Measurements from ENCODE around the gene OR2T33.
"Not testable (repeated sequence)": the region's sequence is repeated elsewhere in the genome, so short reads cannot be mapped to it uniquely, and the experiment has no call there.

Gene OR2T33

DNA sequence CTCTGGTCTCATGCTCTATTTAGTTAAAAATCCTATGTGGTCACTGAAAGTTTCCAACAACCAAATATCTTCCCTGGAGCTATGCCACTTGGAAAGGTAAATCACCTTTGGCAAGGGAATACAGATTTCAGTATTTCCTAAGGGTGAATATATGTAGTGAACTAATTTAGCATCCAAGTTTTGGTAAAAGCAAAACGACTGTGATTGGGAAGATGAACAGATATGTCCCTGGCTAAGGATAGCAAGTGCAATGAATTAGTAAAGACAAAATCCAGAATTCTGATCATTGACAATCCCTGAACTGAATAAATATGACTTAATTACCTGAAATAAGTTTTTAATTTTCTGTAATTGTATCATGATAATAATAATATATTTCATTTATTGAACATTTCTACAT is at the start of gene OR2T33:
OR2T33 (minus strand) TSS at position 101 of the 400 bp plus-strand sequence. CDS start 4,162 bp downstream, outside the sequence.
- Mint-ChIP-seq H3K36me3 (no peaks in the 10 kb centered on the region), H3K27me3 (no peaks in the 10 kb centered on the region), H3K9me3 (ENCODE audit: low read depth) (no peaks in the 10 kb centered on the region), H3K4me1 (ENCODE audit: low read depth) (no peaks in the 10 kb centered on the region), H3K27ac (no peak within 1 kb of the TSS), H3K4me3 (no peak within 1 kb of the TSS)

DNA sequence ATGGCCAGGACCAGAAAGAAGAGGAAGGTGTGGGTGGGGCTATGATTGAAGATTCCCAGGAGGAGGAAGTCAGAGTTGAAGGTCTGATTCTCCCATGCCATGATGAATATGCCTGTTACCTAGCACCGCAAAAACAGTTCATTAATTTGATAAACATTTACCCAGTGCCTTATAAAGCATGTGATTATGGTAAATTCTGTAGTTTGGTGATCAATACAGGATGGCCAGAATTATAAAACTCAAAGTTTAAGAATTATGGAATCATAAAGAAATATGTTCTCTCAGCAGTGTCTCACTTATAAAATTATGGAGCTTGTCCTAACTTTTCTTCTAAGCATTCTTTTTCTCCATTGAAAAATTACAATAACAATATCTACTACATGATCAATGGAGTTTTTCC is 46.7 kb upstream of the OR2T33 start, which contains the start of gene OR2M7:
OR2M7 (minus strand) TSS at position 101 of the 400 bp plus-strand sequence; CDS start at position 101, 0 bp downstream.
- no peaks in the 10 kb centered on the region for H3K36me3 Mint-ChIP-seq
- H3K4me1 Mint-ChIP-seq (ENCODE audit: low read depth) = no peaks in the 10 kb centered on the region
- H3K4me3 Mint-ChIP-seq = no peak within 1 kb of the TSS
- peaks cover 13% of the 10 kb centered on the region for H3K27me3 Mint-ChIP-seq
- H3K27ac Mint-ChIP-seq = no peak within 1 kb of the TSS
- peaks cover 6% of the 10 kb centered on the region for H3K9me3 Mint-ChIP-seq (ENCODE audit: low read depth)

GRCh38 chr1:248316796-248317195 is 39.0 kb upstream of the OR2T33 start:
- Mint-ChIP-seq H3K27me3 (peaks cover 29% of the 10 kb centered on the region), H3K27ac (no peak overlapping the region), H3K4me1 (ENCODE audit: low read depth) (no peaks in the 10 kb centered on the region), H3K4me3 (no peak overlapping the region), H3K36me3 (peaks cover 8% of the 10 kb centered on the region), H3K9me3 (ENCODE audit: low read depth) (peaks cover 15% of the 10 kb centered on the region)

- H3K27me3 Mint-ChIP-seq; H3K27ac Mint-ChIP-seq; H3K4me1 Mint-ChIP-seq (ENCODE audit: low read depth); H3K9me3 Mint-ChIP-seq (ENCODE audit: low read depth); H3K36me3 Mint-ChIP-seq; H3K4me3 Mint-ChIP-seq: not testable (repeated sequence)
These were observed 29.0 kb upstream of the OR2T33 start for GRCh38 chr1:248306740-248307139.

- peaks cover 6% of the 10 kb centered on the region for H3K27me3 Mint-ChIP-seq
These were observed 28.3 kb upstream of the OR2T33 start for GRCh38 chr1:248306103-248306502.

GRCh38 chr1:248305672-248306071 is 27.9 kb upstream of the OR2T33 start:
- H3K4me3 Mint-ChIP-seq; H3K9me3 Mint-ChIP-seq (ENCODE audit: low read depth); H3K27ac Mint-ChIP-seq; H3K27me3 Mint-ChIP-seq; H3K4me1 Mint-ChIP-seq (ENCODE audit: low read depth); H3K36me3 Mint-ChIP-seq: not testable (repeated sequence)

More at GRCh38 chr1:248306103-248306502, 28.3 kb upstream of the OR2T33 start:
- no peak overlapping the region for H3K4me3 Mint-ChIP-seq
- H3K27ac Mint-ChIP-seq = no peak overlapping the region
- H3K4me1 Mint-ChIP-seq (ENCODE audit: low read depth) = no peaks in the 10 kb centered on the region
- no peaks in the 10 kb centered on the region for H3K36me3 Mint-ChIP-seq
- H3K9me3 Mint-ChIP-seq (ENCODE audit: low read depth) = no peaks in the 10 kb centered on the region

- H3K9me3 Mint-ChIP-seq (ENCODE audit: low read depth) = no peaks in the 10 kb centered on the region
- no peak within 1 kb of the TSS for H3K27ac Mint-ChIP-seq
- H3K4me1 Mint-ChIP-seq (ENCODE audit: low read depth) = no peaks in the 10 kb centered on the region
- no peaks in the 10 kb centered on the region for H3K36me3 Mint-ChIP-seq
- no peak within 1 kb of the TSS for H3K4me3 Mint-ChIP-seq
- H3K27me3 Mint-ChIP-seq = peaks cover 3% of the 10 kb centered on the region
These were observed 25.5 kb upstream of the OR2T33 start, which contains the start of gene OR2T12 for GRCh38 chr1:248303324-248303723. Gene OR2T12, minus strand, starts transcription at chr1:248303424. Its CDS starts 7,846 bp downstream, at chr1:248295578.

DNA sequence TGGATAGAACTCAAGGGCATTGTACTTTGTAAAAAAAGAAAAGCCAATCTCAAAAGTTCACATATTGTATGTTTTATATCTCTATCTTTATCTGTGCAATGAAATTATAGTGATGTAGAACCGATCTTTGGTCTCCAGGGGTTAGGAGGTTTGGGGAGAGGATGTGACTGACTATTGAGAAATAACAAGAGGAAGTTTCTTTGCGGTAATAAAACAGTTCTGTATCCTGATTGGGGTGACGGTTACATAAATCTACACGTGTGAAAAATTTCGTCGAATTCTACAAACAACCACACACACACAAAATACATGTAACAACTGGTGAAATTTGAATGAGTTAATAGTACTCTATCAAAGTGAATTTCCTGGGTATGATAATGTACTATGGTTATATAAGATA is 10.6 kb upstream of the OR2T33 start:
- Mint-ChIP-seq H3K4me1 (ENCODE audit: low read depth) (no peaks in the 10 kb centered on the region), H3K36me3 (no peaks in the 10 kb centered on the region), H3K4me3 (no peak overlapping the region), H3K9me3 (ENCODE audit: low read depth) (no peaks in the 10 kb centered on the region), H3K27me3 (peaks cover 8% of the 10 kb centered on the region), H3K27ac (no peak overlapping the region)

DNA sequence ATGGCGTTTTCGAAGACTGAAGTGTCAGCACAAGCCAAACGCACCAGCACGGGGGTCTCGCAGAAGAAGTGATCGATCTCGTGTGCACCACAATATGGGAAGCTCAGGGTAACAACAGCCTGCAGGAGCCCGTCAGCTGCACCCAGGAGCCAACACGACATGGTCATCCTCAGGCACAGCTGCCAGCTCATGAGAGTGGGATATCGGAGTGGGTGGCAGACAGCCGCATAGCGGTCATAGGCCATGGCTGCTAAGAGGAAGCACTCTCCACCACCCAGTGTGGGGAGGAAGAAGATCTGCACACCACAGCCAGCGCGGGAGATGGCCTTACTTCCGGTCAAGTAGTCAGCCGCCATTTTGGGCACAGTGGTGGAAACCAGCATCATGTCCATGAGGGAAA is 4.6 kb downstream of the OR2T33 start:
- not testable (repeated sequence) for H3K27ac Mint-ChIP-seq; H3K9me3 Mint-ChIP-seq (ENCODE audit: low read depth); H3K4me3 Mint-ChIP-seq; H3K36me3 Mint-ChIP-seq; H3K4me1 Mint-ChIP-seq (ENCODE audit: low read depth); H3K27me3 Mint-ChIP-seq

GRCh38 chr1:248268178-248268577 is 9.6 kb downstream of the OR2T33 start:
- Mint-ChIP-seq H3K27me3 (peaks cover 2% of the 10 kb centered on the region), H3K4me1 (ENCODE audit: low read depth) (no peaks in the 10 kb centered on the region), H3K27ac (no peak overlapping the region), H3K9me3 (ENCODE audit: low read depth) (peaks cover 4% of the 10 kb centered on the region), H3K36me3 (no peaks in the 10 kb centered on the region), H3K4me3 (no peak overlapping the region)

GRCh38 chr1:248259309-248259708 is 18.5 kb downstream of the OR2T33 start:
- H3K4me1 Mint-ChIP-seq (ENCODE audit: low read depth); H3K27me3 Mint-ChIP-seq; H3K4me3 Mint-ChIP-seq; H3K27ac Mint-ChIP-seq; H3K36me3 Mint-ChIP-seq: not testable (repeated sequence)
- peaks cover 14% of the 10 kb centered on the region for H3K9me3 Mint-ChIP-seq (ENCODE audit: low read depth)

GRCh38 chr1:248243204-248243603 is 34.6 kb downstream of the OR2T33 start:
- Mint-ChIP-seq H3K27me3 (peaks cover 16% of the 10 kb centered on the region), H3K4me3 (no peak overlapping the region), H3K9me3 (ENCODE audit: low read depth) (no peaks in the 10 kb centered on the region), H3K4me1 (ENCODE audit: low read depth) (peaks cover 2% of the 10 kb centered on the region), H3K27ac (no peak overlapping the region), H3K36me3 (no peaks in the 10 kb centered on the region)

DNA sequence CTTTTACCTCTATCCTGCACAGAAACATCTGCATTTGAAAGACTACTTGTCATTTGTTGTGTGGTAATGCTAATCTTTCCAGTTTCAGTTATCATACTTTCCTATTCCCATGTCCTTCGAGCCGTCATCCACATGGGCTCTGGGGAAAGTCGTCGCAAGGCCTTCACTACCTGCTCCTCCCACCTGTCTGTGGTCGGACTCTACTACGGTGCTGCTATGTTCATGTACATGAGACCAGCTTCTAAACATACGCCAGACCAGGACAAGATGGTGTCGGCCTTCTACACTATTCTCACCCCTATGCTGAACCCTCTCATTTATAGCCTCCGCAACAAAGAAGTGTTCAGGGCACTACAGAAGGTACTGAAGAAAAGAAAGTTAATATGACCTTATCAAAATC is 38.3 kb downstream of the OR2T33 start:
- Mint-ChIP-seq H3K27me3 (peaks cover 10% of the 10 kb centered on the region), H3K27ac (no peak overlapping the region), H3K4me3 (no peak overlapping the region), H3K9me3 (ENCODE audit: low read depth) (no peaks in the 10 kb centered on the region), H3K36me3 (no peaks in the 10 kb centered on the region), H3K4me1 (ENCODE audit: low read depth) (peaks cover 2% of the 10 kb centered on the region)

DNA sequence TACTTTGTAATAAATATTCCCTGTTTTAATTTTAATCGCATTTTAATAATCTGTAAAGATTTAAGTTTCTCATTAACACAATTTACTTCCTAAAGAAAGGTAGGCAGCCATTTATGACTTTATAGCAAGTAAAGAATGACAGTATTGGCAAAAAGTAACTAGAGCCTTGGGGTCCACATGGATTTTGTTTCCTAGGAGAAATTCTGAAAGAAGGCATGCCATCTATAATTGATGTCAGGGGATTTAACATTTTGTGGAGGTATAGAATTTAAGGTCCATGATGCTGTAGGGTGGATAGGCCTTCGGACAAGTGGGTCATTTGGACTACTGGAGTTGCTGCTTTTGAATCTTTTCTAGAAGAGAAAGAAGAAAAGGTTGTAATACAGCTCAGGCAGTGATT is 46.7 kb downstream of the OR2T33 start, which contains the start of gene OR2M4:
OR2M4 (plus strand) TSS at position 301 of the 400 bp plus-strand sequence. CDS start 7,512 bp downstream, outside the sequence.
- Mint-ChIP-seq H3K27ac (no peak within 1 kb of the TSS), H3K4me1 (ENCODE audit: low read depth) (no peaks in the 10 kb centered on the region), H3K9me3 (ENCODE audit: low read depth) (peaks cover 8% of the 10 kb centered on the region), H3K27me3 (peaks cover 5% of the 10 kb centered on the region), H3K4me3 (no peak within 1 kb of the TSS), H3K36me3 (no peaks in the 10 kb centered on the region)

- Mint-ChIP-seq H3K4me3 (no peak overlapping the region), H3K27me3 (peaks cover 7% of the 10 kb centered on the region), H3K9me3 (ENCODE audit: low read depth) (peaks cover 8% of the 10 kb centered on the region), H3K36me3 (no peaks in the 10 kb centered on the region), H3K27ac (no peak overlapping the region), H3K4me1 (ENCODE audit: low read depth) (no peaks in the 10 kb centered on the region)
These were observed 48.3 kb downstream of the OR2T33 start for GRCh38 chr1:248229360-248229908.

DNA sequence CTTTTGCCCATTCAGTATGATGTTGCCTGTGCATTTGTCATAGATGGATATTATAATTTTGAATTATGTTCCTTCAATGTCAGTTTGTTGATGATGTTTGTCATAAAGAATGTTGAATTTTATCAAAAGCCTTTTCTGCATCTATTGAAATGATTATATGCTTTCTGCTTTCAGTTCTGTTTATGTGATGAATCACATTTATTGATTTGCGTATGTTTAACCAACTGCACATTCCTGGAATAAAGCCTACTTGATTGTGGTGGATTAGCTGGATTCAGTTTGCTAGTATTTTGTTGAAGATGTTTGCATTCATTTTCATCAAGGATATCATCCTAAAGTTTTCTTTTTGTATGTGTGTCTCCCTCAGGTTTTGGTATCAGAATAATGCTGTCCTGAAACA is 52.2 kb downstream of the OR2T33 start:
- H3K9me3 Mint-ChIP-seq (ENCODE audit: low read depth) = peaks cover 8% of the 10 kb centered on the region
- no peak overlapping the region for H3K4me3 Mint-ChIP-seq
- no peaks in the 10 kb centered on the region for H3K36me3 Mint-ChIP-seq
- H3K27me3 Mint-ChIP-seq = peaks cover 9% of the 10 kb centered on the region
- H3K4me1 Mint-ChIP-seq (ENCODE audit: low read depth) = no peaks in the 10 kb centered on the region
- H3K27ac Mint-ChIP-seq = no peak overlapping the region
